Measurements from ENCODE around the gene DOLK. TPM values are rescaled to one million over a fixed set of nuclear protein-coding genes. Genes with fewer than 3 reads are reported as not detected.

The DOLK gene
- total RNA-seq, 1 donor from 2014 or later = 8.0 TPM

DNA sequence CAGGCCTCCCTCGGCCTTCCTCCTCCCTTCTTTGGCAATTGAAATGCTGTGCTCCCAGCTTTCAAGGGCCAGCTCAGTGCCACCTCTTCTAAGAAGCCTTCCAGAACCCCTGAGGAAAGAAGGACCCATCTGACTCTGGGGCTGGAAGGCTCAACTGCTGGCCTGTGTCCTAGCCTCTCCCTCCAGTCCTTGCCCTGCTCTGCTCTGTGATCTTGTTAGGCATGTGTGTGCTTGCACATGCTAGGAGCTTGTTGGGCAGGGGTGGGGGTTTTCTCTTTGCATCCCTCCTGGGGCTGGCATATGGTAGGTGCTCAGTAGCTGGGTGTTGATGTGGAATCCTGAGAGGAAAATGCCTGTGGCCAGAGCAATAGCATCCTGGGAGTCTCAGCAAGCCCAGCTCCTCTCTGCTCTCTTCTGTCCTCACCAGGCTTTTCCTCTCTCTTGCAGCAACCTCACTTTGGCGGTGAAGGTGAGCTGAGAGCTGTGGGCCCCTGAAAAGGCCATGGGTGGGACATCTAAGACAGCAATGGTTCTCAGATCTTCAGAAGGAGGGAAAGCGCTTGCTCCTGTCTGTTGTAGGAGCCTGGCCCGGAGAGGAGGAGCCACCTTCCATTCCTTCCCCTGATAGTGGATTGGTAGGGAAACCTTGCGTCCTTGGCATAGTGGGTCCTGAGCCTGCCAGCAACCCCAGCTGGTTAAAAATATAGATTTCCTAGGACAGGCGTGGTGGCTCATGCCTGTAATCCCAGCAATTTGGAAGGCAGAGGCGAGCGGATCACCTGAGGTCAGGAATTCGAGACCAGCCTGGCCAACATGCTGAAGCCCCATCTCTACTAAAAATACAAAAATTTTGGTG is 9.9 kb downstream of the DOLK start:
- ATAC-seq (no peak), DNase-seq (no peak)
- intact Hi-C loops (cut with micrococcal nuclease) = no loop called here

DNA sequence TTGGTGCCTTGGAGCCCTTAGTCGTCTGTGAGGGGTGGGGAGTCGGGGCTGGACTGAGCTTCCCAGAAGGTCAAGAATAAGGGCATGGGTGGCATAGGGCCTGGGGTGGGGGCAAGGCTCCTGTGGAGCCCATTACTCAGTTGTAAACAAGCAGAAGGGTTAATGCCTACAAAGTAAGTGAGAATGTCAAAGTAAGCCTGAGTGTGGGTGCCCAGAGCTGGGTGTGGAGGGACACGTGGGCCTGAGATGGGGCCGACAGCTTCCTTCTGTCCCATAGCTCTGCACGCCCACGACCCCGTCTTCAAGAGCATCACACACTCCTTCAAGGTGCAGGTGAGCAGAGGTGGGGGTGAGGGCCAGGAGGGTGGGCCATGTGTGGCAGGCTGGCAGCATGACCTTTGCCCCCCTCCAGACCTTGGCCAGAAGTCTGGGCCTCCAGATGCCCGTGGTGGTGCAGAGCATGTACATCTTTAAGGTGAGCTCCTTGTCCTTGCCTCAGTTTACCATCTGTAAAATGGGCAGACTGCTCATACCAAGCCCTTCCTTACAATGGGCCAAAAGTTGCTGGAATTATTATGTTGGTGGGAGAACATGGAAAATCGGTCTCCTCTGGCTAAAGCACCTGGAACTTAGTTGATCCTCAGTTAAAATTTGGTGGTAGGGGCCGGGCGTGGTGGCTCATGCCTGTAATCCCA is 11.1 kb downstream of the DOLK start:
- ATAC-seq (no peak), DNase-seq (no peak)
- intact Hi-C loops (cut with micrococcal nuclease) = no loop called here

DNA sequence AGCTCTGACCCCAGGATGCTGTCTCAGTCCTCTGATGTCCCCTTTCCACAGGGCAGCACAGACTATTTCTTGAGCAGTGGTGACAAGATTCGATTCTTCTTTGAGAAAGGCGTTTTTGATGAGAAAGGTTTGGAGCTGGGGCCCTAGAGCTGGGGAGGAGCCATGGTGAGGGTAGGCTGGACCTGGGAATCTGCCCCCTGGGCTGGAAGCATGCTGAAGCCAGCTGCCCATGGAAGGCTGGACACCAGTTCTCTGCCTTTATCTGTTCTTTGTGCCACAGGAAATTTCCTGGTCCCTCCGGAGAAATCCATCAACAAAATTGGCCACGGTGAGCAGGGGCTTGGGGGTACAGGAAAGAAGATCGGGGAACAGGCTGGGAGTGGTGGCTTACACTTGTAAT is 13.7 kb downstream of the DOLK start:
- ATAC-seq (no peak), DNase-seq (no peak)
- intact Hi-C loops (cut with micrococcal nuclease) = no loop called here

DNA sequence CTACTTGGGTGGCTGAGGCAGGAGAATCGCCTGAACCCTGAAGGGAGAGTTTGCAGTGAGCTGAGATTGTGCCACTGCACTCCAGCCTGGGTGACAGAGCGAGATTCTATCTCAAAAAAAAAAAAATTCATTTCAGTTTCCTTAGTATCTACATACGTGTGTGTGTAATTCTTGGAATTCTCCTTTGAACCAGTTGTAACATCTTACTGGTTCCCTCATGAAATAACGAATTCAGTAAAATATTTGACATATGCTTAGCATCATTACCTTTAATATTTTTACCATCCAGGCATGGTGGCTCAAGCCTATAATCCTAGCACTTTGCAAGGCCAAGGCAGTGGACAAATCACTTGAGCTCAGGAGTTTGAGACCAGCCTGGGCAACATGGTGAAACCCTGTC is 17.8 kb downstream of the DOLK start:
- DNase-seq = no peak
- ATAC-seq = no peak
- intact Hi-C loops (cut with micrococcal nuclease) = loop anchor here (5.0 kb wide), 1 partner anchor 67 kb away; no protein-coding TSS in a partner anchor

DNA sequence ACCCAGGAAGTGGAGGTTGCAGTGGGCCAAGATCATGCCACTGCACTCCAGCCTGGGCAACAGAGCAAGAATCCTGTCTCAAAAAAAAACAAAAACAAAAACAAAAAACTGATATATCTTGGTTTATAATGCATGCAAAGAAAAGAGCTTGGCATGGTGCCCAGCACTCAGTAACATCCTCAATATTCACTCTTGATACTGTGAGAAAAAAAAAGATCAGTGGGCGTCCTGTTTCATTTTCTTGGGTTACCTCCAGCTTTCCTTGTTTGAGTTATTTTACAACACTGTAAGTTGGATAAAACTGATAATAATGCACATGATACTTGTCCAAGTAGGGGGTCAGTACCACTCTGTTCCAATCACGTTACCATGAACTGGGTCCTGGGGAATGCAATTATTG is 18.8 kb downstream of the DOLK start:
- ATAC-seq (no peak), DNase-seq (no peak)
- intact Hi-C loops (cut with micrococcal nuclease) = loop anchor here (5.0 kb wide), 1 partner anchor 66 kb away; no protein-coding TSS in a partner anchor

DNA sequence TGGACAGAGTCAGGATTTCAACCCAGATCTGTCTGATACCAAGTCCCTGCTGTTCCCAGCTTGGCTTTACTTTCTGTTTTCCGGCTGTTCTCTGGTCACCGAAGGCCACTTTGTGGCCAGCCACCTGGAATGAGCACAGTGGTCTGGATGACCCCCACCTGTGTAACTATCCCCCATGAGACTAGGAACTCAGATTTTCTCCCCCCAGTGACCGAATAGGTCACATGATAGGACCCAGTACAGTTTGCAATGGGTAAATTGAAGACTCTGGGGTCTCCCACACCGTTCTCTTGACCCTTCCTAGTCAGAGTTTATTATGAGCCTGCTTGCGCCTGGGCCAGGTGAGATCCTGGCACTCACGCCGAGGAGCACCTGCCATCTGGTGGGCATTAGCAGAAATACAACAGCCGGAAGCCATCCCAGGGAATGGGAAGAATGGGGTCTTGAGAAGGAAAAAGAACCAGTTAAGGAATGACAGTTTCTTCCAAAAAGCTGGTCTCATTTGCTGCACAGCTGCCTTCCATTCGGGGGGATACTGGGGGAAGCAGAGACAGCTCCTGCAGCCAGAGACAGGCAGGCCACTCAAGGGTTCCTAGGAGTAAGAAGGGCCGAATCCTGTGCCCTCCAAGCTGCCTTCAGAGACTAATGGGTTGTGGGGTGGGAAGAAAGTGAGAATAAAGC is 19.5 kb downstream of the DOLK start:
- peak; percentile 76 for ATAC-seq
- peak; percentile 68 for DNase-seq

DNA sequence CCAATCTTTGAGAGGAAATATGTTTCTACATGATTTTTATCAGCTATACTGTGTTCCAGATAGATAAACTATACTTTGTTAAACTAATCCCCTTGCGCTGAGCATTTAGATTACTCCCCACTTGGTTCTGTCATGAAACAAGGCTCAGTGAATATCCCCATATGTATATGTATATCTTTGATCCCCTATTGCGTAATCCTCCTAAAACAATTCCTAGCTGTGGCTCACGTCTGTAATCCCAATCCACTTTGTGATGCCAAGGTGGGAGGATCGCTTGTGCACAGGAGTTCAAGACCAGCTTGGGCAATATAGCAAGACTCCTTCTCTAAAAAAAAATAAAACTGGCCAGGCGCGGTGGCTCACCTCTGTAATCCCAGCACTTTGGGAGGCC is 23.9 kb downstream of the DOLK start:
- intact Hi-C loops (cut with micrococcal nuclease) = no loop called here
- no peak for ATAC-seq
- no peak for DNase-seq

More for the DNA sequence above, 19.5 kb downstream of the DOLK start:
- intact Hi-C loops (cut with micrococcal nuclease) = loop anchor here (5.0 kb wide), 1 partner anchor 66 kb away; no protein-coding TSS in a partner anchor

DNA sequence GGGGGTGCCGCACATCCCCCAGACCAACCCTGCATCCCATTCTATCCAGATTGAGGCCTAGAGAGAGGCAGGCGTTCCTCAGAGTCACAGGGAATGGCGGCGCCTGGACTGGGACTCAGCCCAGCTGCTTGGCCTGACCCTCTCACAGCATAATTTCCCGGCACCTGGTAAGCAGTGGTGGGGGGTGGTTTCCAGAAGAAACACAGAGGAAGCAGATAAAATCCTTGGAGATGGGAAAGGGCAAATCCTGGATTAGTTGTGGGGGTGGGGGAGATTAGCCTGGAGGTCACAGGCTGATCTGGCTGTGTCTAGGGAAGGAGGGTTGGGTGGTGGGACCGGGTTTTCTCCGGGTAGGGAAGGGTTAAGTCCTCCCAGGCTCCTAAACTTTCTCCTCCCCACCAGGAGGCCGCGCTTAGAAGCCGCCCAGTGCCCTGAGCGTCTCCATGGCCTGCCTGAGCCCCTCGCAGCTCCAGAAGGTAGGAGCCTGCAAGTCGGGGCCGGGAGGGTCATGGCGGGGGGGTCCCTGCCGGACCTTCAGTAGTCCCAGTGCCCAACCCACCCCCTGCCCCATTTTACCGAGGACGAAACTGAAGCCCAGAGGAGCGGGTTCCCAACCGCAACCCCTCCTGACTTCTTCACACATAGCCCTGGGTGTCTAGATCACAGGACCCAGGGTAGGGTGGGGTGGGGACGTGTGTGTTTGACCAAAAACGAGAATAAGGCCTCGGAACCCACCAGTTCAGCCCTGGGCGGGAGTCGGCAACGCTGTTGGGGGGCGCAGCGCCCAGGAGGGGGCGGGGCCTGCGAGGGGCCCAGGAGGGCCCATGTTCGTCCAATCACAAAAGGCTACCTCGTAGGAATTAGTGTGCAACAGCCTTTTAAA is 25.3 kb downstream of the DOLK start:
- peak; percentile 76 for DNase-seq
- peak; percentile 68 for ATAC-seq
- intact Hi-C loops (cut with micrococcal nuclease) = no loop called here

DNA sequence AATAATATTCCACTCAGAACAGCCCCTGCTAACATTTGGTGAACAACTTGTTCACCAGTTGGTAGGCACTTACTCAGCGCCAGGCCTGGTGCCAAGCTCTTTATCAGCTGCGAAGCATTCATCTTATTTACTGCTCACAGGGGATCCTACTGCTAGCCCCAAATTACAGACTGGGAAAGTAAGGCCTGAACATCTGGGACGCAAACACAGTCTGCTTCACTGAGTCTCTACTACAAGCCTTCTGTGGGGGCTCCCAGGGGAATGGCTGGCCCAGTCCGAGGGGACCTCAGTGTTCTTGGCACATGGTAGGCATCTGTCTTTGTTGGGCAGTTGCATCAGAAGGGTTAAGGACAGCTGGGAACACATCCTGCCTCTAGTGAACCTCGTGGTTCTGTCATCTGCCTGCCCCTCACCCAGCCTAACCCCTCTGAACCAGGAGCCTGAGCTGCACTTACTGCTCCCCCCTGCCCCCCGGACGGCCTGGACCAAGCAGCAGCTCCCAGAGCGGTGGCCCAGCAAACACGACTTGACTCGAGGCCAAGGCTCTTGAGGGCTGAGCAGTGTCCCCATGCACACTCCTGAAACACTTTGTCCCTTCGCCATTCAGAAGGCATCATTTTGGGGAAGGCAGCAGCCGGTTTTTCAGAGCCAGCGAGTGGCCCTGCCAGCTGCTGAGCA is 26.9 kb downstream of the DOLK start, which contains the start of gene PHYHD1:
Gene PHYHD1, plus strand, starts transcription at position 602 of the 678 bp plus-strand sequence. CDS start 1,342 bp downstream, outside the sequence.
- ATAC-seq (peak; percentile 76), DNase-seq (peak; percentile 86)
- intact Hi-C loops (cut with micrococcal nuclease) = no loop called here

DNA sequence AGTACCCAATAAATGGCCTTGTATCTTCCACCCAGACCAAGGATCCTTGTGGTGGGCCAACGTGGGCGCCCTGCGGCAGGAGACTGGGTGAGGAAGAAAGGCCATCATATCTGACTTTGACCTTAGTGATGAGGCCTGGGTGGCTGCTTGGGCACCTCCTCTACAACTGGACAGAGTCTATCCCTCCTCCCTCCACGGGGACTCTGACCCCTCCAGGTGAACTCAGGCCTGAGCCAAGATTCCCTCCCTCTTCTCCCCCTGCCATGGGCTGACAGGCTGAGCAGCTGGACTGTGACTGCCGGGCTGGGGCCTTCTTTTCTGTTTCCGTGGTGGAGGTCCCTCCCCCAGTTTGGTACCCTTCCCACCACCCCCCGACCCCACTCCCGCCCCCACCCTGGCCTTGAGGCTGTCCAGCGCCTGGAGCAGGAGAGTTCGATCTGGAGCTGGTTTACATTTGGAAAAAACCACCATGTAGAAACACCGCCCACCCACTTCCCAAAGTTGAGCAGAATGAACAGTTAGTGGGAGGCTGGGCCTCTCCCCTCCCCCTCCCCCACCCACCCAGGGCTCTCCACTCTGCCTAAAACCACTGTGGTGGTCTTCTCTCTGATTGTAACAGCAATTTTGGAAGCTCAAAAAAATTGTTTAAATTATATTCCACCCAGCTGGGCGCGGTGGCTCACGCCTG is 27.9 kb downstream of the DOLK start:
- intact Hi-C loops (cut with micrococcal nuclease) = no loop called here
- ATAC-seq (no peak), DNase-seq (no peak)

DNA sequence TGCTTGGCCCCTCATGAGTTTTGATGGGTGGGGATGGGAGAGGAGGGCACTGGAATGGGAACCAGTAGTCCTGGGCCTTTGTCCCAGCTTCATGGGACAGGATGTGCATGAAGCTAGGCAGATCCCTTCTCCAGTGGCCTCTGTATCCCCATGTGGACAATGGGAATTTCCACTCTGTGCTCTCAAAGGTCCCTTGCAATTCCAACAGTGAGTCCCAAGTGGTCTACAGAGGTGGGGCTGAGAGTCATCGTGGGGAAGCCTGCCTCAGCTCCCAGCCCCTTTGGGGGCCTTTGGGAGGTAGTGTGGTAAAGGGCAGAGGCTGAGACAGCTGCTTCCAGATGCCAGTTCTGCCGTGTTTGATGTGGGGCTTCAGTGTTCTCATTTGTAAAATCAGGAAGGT is 28.5 kb downstream of the DOLK start:
- ATAC-seq = no peak
- no peak for DNase-seq
- intact Hi-C loops (cut with micrococcal nuclease) = no loop called here

DNA sequence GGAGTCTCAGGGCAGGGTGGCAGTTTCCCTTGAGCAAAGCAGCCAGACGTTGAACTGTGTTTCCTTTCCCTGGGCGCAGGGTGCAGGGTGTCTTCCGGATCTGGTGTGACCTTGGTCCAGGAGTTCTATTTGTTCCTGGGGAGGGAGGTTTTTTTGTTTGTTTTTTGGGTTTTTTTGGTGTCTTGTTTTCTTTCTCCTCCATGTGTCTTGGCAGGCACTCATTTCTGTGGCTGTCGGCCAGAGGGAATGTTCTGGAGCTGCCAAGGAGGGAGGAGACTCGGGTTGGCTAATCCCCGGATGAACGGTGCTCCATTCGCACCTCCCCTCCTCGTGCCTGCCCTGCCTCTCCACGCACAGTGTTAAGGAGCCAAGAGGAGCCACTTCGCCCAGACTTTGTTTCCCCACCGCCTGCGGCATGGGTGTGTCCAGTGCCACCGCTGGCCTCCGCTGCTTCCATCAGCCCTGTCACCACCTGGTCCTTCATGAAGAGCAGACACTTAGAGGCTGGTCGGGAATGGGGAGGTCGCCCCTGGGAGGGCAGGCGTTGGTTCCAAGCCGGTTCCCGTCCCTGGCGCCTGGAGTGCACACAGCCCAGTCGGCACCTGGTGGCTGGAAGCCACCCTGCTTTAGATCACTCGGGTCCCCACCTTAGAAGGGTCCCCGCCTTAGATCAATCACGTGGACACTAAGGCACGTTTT is 30.1 kb downstream of the DOLK start:
- peak; percentile 84 for DNase-seq
- ATAC-seq = peak; percentile 47
- intact Hi-C loops (cut with micrococcal nuclease) = no loop called here

DNA sequence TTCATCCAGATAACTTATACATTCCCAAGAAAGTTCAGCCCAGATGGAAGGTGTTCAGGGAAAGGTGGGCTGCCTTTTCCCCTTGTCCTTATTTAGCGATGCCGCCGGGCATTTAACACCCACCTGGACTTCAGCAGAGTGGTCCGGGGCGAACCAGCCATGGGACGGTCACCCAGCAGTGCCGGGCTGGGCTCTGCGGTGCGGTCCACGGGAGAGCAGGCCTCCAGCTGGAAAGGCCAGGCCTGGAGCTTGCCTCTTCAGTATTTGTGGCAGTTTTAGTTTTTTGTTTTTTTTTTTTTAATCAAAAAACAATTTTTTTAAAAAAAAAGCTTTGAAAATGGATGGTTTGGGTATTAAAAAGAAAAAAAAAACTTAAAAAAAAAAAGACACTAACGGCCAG is 30.7 kb downstream of the DOLK start:
- no peak for ATAC-seq
- DNase-seq = no peak
- intact Hi-C loops (cut with micrococcal nuclease) = no loop called here

DNA sequence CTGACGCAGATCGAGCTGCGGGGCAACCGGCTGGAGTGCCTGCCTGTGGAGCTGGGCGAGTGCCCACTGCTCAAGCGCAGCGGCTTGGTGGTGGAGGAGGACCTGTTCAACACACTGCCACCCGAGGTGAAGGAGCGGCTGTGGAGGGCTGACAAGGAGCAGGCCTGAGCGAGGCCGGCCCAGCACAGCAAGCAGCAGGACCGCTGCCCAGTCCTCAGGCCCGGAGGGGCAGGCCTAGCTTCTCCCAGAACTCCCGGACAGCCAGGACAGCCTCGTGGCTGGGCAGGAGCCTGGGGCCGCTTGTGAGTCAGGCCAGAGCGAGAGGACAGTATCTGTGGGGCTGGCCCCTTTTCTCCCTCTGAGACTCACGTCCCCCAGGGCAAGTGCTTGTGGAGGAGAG is 31.2 kb downstream of the DOLK start:
- DNase-seq (peak; percentile 75), ATAC-seq (peak; percentile 7)
- intact Hi-C loops (cut with micrococcal nuclease) = no loop called here

DNA sequence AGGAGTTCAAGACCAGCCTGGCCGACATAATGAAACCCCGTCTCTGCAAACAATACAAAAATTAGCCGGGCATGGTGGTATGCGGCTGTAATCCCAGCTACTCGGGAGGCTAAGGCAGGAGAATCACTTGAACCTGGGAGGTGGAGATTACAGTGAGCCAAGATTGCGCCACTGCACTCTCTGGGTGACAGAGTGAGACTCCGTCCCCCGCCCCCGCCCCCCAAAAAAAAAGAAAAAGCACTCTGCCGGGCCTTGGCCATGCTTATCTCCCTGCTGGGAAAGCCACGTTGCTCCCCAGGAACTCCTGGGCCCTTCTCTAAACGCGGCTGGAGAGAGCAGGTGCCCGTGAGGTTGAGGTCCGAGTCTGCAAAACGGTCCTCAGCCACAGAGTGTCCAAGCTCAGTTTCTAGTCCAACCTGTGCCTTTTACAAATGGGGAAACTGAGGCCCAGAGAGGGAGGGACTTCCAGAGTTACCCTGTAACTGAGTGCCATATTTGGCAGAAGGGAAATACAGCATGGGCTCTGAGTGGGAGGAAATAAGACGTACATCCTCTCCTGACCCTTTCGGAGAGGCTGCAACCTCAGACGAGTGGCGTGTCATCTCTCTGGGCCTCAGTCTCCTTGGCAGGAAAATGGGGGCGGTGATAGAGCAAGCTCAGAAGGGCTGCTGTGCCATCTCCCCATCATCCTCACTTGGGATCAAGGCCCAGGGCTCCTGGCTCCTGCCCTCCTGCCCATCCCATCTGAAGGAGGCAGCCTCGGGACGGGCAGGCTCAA is 33.2 kb downstream of the DOLK start:
- no peak for DNase-seq
- intact Hi-C loops (cut with micrococcal nuclease) = no loop called here
- no peak for ATAC-seq

All from left ventricle myocardium superior (tissue), 1 donor.